IPS-18c (cell line): ENCODE results near the gene RC3H2.

Experiments
- H3K4me3 ChIP-seq: 2 replicates; pipeline ENCODE4 v1.7.0; 2013; ENCODE audit warnings: low read depth, mild to moderate bottlenecking, low read length, moderate library complexity; ENCODE audit not compliant: insufficient read depth
- H3K9me3 ChIP-seq: one replicate; pipeline ENCODE4 v1.6.1; 2013; ENCODE audit warnings: mild to moderate bottlenecking, low read length, moderate library complexity; ENCODE audit not compliant: control insufficient read depth, insufficient read depth

The RC3H2 gene

GRCh38 chr9:122904823-122905710 is at the start of gene RC3H2:
Gene RC3H2, minus strand, starts transcription at chr9:122905359. Its CDS starts 7,850 bp downstream, at chr9:122897509.
- Histone ChIP-seq H3K4me3 (peak within 1 kb of the TSS; percentile 95), H3K9me3 (no peaks in the 10 kb centered on the region)

GRCh38 chr9:122954253-122954691 is 49.1 kb upstream of the RC3H2 start:
- Histone ChIP-seq H3K9me3 (no peaks in the 10 kb centered on the region), H3K4me3 (no peak overlapping the region)

DNA sequence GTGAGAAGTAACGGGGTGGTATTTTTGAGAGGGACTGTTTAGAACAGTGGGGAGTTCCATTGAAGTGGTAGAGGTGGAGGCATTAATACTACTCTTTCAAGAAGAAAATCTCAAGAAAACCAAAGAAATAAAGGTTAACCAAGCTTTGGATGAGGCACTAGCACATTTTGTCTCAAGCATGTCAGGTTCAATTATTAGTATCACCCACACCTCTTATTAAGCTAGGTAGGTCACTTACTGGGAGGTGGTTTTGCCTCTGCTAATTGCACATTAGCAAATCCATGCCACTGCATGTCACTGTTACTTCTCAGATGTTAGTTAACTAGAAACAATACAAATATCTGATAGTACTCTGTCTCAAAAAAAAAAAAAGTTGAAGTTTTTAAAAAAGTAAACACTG is 45.9 kb upstream of the RC3H2 start:
- Histone ChIP-seq H3K4me3 (no peak overlapping the region), H3K9me3 (no peaks in the 10 kb centered on the region)

- Histone ChIP-seq H3K4me3 (no peak overlapping the region), H3K9me3 (no peaks in the 10 kb centered on the region)
These were observed 45.1 kb upstream of the RC3H2 start for GRCh38 chr9:122950263-122950662.

DNA sequence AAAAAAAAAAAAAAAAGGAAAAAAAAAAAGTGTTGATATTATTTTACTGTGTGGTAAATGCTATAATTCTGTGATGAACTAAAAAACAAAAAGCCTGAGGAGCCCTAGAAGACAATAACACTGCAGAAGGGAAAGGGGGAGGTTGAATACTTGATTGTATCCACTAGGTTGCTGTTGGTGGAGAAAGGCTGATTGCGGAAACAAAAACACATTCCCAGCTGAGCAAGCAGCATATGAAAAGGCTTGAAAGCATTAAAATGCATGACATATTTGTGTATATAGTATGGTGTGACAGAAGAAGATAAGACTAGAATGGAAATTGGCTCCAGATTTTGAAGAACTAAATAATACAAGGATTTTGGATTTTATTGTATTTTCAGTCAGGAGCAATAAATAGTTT is 44.5 kb upstream of the RC3H2 start:
- Histone ChIP-seq H3K4me3 (no peak overlapping the region; the same call in 1 of the 2 replicates), H3K9me3 (no peaks in the 10 kb centered on the region)

GRCh38 chr9:122948313-122948712 is 43.2 kb upstream of the RC3H2 start:
- Histone ChIP-seq H3K4me3 (no peak overlapping the region), H3K9me3 (no peaks in the 10 kb centered on the region)

GRCh38 chr9:122946461-122947005 is 41.4 kb upstream of the RC3H2 start:
- no peaks in the 10 kb centered on the region for H3K9me3 ChIP-seq
- no peak overlapping the region for H3K4me3 ChIP-seq

DNA sequence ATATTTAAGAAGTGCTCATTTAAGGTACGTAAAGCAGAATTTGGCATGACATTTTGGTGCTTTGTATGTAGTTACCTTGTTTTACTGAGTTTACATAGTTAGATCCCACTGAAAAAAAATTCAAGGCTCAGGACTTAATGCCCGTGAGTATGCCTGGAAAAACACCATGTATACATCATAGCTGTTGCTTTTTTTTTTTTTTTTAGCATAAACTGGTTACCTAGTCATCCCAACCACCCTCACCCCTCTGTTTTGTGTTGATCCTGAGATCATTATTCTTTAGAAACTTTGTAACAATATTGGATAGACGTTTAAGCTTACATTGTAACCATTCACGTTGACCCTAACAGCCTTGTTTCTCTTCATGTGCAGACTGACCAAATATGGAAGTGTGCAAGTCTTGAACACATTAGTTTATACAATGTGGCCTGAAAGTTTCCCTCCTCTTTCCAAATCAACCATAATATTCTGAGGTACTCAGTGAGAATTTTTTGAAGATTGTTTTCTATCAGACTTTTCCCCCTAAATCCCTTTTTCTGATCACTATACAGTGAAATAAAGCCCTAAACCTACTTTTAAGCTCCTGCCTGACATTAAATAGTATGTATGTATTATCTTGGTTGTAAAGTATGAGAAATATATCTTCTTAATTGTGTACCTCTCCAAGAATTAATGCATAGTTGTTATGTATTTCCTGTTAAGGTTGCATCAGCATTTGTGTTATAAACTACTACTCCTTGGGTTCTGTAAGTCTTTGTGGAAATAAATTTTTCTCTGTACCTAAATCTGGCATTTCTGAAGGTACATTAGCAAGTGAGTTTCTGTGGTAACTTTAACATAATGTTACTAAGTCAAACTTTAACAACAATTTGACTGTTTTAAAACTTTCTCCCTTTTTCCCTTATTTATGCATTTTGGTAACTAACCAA is 40.1 kb upstream of the RC3H2 start:
- Histone ChIP-seq H3K4me3 (no peak overlapping the region), H3K9me3 (no peaks in the 10 kb centered on the region)

- Histone ChIP-seq H3K9me3 (no peaks in the 10 kb centered on the region), H3K4me3 (peak overlapping the region; percentile 72)
These were observed 36.5 kb upstream of the RC3H2 start for GRCh38 chr9:122941582-122942234.

- peak within 1 kb of the TSS; percentile 72 for H3K4me3 ChIP-seq
- no peaks in the 10 kb centered on the region for H3K9me3 ChIP-seq
These were observed 35.8 kb upstream of the RC3H2 start, which contains the start of gene RABGAP1 for GRCh38 chr9:122940749-122941581. Gene RABGAP1, plus strand, starts transcription at chr9:122941020. Its CDS starts 16,040 bp downstream, at chr9:122957060.

DNA sequence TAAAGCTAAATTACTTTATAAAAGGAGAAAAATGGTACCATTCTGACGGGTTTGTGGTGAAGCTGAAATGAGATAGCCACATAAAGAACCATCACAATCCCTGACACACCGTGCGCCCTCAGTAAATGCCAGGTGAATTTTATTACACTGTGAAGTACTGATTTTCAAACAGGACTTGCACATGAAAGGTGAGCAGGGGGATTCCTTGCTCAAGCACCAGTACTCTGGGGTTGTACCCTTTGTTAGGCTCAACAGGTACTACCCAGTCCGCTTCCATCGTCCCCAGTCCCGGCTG is 35.2 kb upstream of the RC3H2 start:
- H3K4me3 ChIP-seq: peak overlapping the region; percentile 51
- no peaks in the 10 kb centered on the region for H3K9me3 ChIP-seq

GRCh38 chr9:122939601-122940000 is 34.4 kb upstream of the RC3H2 start:
- H3K9me3 ChIP-seq: no peaks in the 10 kb centered on the region
- H3K4me3 ChIP-seq: no peak overlapping the region

DNA sequence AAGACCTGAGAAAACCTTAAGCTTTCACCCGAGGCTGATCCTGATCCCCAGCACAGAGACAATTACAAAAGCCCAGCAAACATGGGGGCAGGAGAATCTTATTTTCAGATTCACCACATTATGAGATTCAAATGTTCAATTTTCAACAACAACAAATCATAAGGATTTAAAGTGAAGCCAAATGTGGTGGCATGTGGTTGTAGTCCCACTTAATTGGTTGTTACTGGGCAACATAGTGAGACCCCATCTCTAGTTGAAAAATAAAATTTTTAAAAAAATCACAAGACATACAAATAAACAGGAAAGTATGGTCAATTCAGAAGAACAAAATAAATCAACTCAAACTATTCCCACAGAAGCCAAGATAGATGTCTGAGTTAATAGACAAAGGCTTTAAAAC is 31.7 kb upstream of the RC3H2 start:
- H3K9me3 ChIP-seq: no peaks in the 10 kb centered on the region
- no peak overlapping the region for H3K4me3 ChIP-seq

DNA sequence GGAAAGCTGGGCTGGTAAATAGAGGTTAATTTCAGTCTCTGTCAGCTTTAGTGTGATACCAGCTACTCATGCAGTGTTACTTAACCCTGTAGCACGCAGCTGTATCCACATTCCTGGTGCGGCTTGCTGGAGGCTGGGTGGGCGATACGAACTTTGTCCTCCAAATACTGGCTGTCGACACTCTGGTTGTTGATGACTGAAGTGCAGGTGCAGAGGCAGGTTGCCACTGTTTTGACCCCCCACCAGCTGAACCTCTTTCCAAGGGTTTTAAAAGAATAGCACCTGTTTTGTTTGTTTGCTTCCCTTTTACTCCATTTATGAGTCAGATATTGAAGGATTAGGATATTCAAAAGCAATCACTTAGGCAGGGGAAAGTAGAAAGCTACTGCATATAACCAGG is 31.3 kb upstream of the RC3H2 start:
- Histone ChIP-seq H3K4me3 (no peak overlapping the region), H3K9me3 (no peaks in the 10 kb centered on the region)

GRCh38 chr9:122931226-122932121 is 26.3 kb upstream of the RC3H2 start, which contains the start of gene ZBTB26:
Gene ZBTB26, minus strand, starts transcription at chr9:122931512. Its CDS starts 11,578 bp downstream, at chr9:122919934.
- H3K9me3 ChIP-seq: no peaks in the 10 kb centered on the region
- H3K4me3 ChIP-seq: peak within 1 kb of the TSS; percentile 81
